Measurements from ENCODE around the gene FNDC3B. TPM values are rescaled to one million over a fixed set of nuclear protein-coding genes. Genes with fewer than 3 reads are reported as not detected.

Gene FNDC3B
- total and polyA plus RNA-seq, 5 donors from 2014 or later, result 6.8 to 31.8 (median 11.7) TPM

DNA sequence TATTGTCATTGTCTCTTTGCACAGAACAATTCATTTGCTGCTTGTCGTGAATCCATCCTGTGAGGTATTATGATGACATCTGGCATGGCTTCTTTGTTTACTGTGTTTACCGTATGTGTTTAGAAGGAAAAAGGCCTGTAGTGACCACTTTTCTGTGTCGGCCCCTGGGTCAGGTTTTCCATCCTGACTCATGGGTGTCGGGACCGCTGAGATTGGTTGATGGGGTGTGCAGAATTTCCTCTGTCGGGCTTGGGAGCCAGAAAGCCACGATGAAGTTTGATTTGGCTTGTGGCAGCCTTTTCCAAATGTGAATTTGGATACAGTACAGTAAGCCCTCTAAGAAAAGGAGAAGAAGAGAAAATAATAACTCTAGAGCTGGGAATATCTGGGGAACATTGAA, 113.5 kb downstream of the FNDC3B start:
- H3K4me3 Mint-ChIP-seq, result peak overlapping the region in 1 of 4 donors; percentile 71

DNA sequence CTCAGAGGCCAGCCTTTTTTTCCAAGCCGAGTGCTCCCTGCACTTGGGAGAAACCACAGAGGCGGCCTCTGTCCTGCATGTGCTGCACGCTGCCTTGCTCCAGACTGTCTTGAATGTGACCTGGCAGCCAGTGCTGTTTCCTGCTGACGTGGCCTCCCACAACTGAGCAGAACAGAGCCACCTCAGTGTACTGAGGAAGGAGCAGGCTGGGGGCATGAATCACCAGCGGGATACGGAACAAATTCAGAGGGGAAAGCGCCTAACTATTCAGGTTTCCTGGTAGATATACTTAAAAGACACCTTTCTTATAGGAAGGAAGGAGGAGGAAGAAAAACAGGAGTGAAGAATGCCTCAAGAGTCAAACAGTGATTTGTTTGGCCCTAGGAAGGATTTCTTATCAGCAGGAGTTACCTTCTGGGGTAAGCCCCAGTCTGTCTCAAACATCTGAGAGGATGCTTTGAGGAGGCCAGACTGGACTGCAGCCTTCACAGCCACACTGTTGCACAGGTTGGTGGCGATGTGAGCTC, 114.0 kb downstream of the FNDC3B start:
- Mint-ChIP-seq H3K36me3 (peaks cover 3% of the 10 kb centered on the region), H3K4me3 (peak overlapping the region; percentile 6 to 71 (median 30)), H3K27me3 (no peaks in the 10 kb centered on the region), H3K4me1 (peaks cover 25 to 37% (median 28%) of the 10 kb centered on the region in 4 donors), H3K27ac (peak overlapping the region in 2 of 3 donors; percentile 30 to 51), H3K9me3 (peaks cover 0 to 2% (median 0%) of the 10 kb centered on the region in 7 donors)
- peaks cover 9% of the 10 kb centered on the region for H3K4me1 ChIP-seq (ENCODE audit: control insufficient read depth, insufficient read depth, low read length, poor library complexity, severe bottlenecking)
- DNase-seq (peak in 1 of 3 donors; percentile 68), ATAC-seq (ENCODE audit: low read depth in 2 of 2) (peak; percentile 84 to 88)
- no peaks in the 10 kb centered on the region for H3K36me3 ChIP-seq (ENCODE audit: control insufficient read depth, insufficient read depth, low read length)
- H3K27ac ChIP-seq (ENCODE audit: insufficient read depth, low read length, poor library complexity, severe bottlenecking), result no peak overlapping the region
- no peaks in the 10 kb centered on the region for H3K9me3 ChIP-seq (ENCODE audit: control insufficient read depth in 2 of 2, low read length in 2 of 2)
- H3K27me3 ChIP-seq (ENCODE audit: control insufficient read depth, insufficient read depth, low read length), result no peaks in the 10 kb centered on the region
- no peak overlapping the region for H3K4me3 ChIP-seq (ENCODE audit: low read depth, low read length)

More for the DNA sequence above, 113.5 kb downstream of the FNDC3B start:
- H3K9me3 Mint-ChIP-seq, result peaks cover 0 to 2% (median 0%) of the 10 kb centered on the region in 7 donors
- ATAC-seq (ENCODE audit: low read depth in 2 of 2) (no peak), DNase-seq (no peak)
- H3K36me3 Mint-ChIP-seq, result peaks cover 3% of the 10 kb centered on the region
- H3K9me3 ChIP-seq (ENCODE audit: control insufficient read depth in 2 of 2, low read length in 2 of 2), result no peaks in the 10 kb centered on the region
- H3K36me3 ChIP-seq (ENCODE audit: control insufficient read depth, insufficient read depth, low read length), result no peaks in the 10 kb centered on the region
- H3K27ac ChIP-seq (ENCODE audit: insufficient read depth, low read length, poor library complexity, severe bottlenecking), result no peak overlapping the region
- H3K27me3 Mint-ChIP-seq, result no peaks in the 10 kb centered on the region
- peak overlapping the region in 2 of 3 donors; percentile 30 to 51 for H3K27ac Mint-ChIP-seq
- H3K4me3 ChIP-seq (ENCODE audit: low read depth, low read length), result no peak overlapping the region
- H3K4me1 Mint-ChIP-seq, result peaks cover 21 to 39% (median 28%) of the 10 kb centered on the region in 4 donors
- no peaks in the 10 kb centered on the region for H3K27me3 ChIP-seq (ENCODE audit: control insufficient read depth, insufficient read depth, low read length)
- H3K4me1 ChIP-seq (ENCODE audit: control insufficient read depth, insufficient read depth, low read length, poor library complexity, severe bottlenecking), result peaks cover 9% of the 10 kb centered on the region

DNA sequence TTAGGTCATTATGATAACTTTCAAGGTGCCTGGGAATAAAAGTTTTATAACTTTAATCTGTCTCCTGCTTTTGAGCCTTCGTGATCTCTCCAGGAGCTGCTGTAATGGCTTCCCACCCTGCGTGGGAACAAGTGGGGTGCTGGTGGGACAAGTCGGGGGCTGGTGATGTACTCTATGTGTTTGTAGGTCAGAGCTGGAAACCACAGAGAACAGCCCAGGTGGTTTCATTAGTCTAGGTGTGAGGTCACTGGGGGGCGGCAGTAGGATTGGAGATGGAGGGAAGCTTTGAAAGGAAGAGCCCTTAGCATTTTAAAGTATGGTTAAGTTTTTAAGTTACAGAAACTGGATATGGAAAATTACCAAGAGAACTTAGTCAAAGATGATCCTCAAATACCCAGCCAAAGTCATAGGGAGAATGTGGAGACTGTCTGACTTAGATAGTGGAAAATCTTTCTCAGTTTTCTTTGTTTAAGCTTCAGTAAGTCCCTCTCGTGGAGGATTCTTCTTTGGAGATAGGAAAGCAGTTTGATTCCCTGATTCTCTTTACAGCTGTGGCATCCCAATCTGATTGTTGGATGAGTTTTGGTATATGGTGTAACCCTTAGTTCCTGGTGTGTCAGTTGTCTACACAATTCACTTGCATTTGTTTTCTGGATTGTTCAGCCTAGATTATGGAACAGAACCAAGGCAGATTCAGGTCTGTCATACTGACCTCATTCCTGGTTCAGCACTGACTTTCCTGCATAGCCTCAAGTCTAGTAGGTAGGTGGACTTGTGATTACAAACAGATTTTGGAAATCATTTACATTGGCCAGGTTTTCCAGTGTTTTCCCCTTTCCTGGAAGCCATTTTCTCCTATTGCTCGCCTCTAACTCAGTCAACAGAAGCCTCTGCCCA, 115.6 kb downstream of the FNDC3B start:
- ATAC-seq (ENCODE audit: low read depth in 2 of 2) (no peak), DNase-seq (no peak)
- Mint-ChIP-seq H3K4me1 (peaks cover 24 to 34% (median 30%) of the 10 kb centered on the region in 4 donors), H3K9me3 (peaks cover 0 to 2% (median 0%) of the 10 kb centered on the region in 7 donors), H3K27ac (peak overlapping the region in 1 of 3 donors; percentile 29), H3K36me3 (peaks cover 3% of the 10 kb centered on the region), H3K27me3 (no peaks in the 10 kb centered on the region), H3K4me3 (no peak overlapping the region)
- H3K27me3 ChIP-seq (ENCODE audit: control insufficient read depth, insufficient read depth, low read length), result no peaks in the 10 kb centered on the region
- no peak overlapping the region for H3K27ac ChIP-seq (ENCODE audit: insufficient read depth, low read length, poor library complexity, severe bottlenecking)
- H3K4me1 ChIP-seq (ENCODE audit: control insufficient read depth, insufficient read depth, low read length, poor library complexity, severe bottlenecking), result peaks cover 9% of the 10 kb centered on the region
- no peaks in the 10 kb centered on the region for H3K9me3 ChIP-seq (ENCODE audit: control insufficient read depth in 2 of 2, low read length in 2 of 2)
- H3K36me3 ChIP-seq (ENCODE audit: control insufficient read depth, insufficient read depth, low read length), result no peaks in the 10 kb centered on the region
- H3K4me3 ChIP-seq (ENCODE audit: low read depth, low read length), result no peak overlapping the region

DNA sequence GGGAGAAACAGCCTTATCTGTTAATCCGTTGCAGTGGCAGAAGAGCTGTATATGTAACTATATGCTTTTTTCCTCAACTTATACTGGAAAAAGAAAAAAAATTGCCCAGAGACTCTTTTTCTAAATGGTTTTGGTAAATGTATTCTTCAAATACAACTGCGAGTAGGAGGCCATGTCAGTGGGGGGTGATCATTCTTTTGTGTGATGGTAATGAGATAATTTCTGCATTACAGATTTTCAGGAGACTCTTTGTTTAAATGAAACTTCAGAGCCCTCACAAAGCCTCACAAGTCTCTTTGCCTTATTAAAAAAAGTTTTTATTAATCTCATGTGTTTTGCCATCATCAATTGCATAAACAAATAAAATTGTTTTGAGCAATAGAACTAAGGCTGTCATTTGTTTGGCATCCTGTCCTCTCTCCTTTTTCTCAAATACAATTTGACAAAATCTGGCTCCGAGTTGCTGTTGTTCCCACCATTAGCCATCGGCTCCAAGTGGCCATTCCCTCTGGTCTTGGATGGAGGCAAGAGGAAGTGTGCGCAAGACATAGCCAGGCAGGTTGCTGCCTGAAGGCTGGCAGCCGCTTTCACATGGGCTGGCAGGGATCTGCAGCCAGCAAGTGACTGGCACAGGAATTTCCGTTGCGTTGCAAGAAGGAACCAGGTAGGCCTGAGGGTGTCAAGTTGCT, 116.7 kb downstream of the FNDC3B start:
- Histone ChIP-seq H3K27ac (ENCODE audit: insufficient read depth, low read length, poor library complexity, severe bottlenecking) (no peak overlapping the region), H3K4me1 (ENCODE audit: control insufficient read depth, insufficient read depth, low read length, poor library complexity, severe bottlenecking) (peaks cover 9% of the 10 kb centered on the region), H3K36me3 (ENCODE audit: control insufficient read depth, insufficient read depth, low read length) (no peaks in the 10 kb centered on the region), H3K4me3 (ENCODE audit: low read depth, low read length) (no peak overlapping the region), H3K9me3 (ENCODE audit: control insufficient read depth in 2 of 2, low read length in 2 of 2) (no peaks in the 10 kb centered on the region), H3K27me3 (ENCODE audit: control insufficient read depth, insufficient read depth, low read length) (no peaks in the 10 kb centered on the region)
- Mint-ChIP-seq H3K27ac (peak overlapping the region in 1 of 3 donors; percentile 45), H3K27me3 (no peaks in the 10 kb centered on the region), H3K4me1 (peaks cover 24 to 32% (median 31%) of the 10 kb centered on the region in 4 donors), H3K36me3 (peaks cover 3% of the 10 kb centered on the region), H3K4me3 (no peak overlapping the region), H3K9me3 (peaks cover 0 to 2% (median 0%) of the 10 kb centered on the region in 7 donors)
- ATAC-seq (ENCODE audit: low read depth in 2 of 2), result no peak
- no peak for DNase-seq

- H3K9me3 ChIP-seq (ENCODE audit: control insufficient read depth in 2 of 2, low read length in 2 of 2), result no peaks in the 10 kb centered on the region
- Mint-ChIP-seq H3K36me3 (peaks cover 3% of the 10 kb centered on the region), H3K9me3 (peaks cover 0 to 2% (median 0%) of the 10 kb centered on the region in 7 donors), H3K4me3 (no peak overlapping the region), H3K27me3 (no peaks in the 10 kb centered on the region), H3K27ac (peak overlapping the region in 1 of 3 donors; percentile 45), H3K4me1 (peaks cover 24 to 35% (median 31%) of the 10 kb centered on the region in 4 donors)
- H3K4me1 ChIP-seq (ENCODE audit: control insufficient read depth, insufficient read depth, low read length, poor library complexity, severe bottlenecking), result peaks cover 9% of the 10 kb centered on the region
- DNase-seq, result no peak
- no peak overlapping the region for H3K4me3 ChIP-seq (ENCODE audit: low read depth, low read length)
- H3K36me3 ChIP-seq (ENCODE audit: control insufficient read depth, insufficient read depth, low read length), result no peaks in the 10 kb centered on the region
- no peak for ATAC-seq (ENCODE audit: low read depth in 2 of 2)
- H3K27me3 ChIP-seq (ENCODE audit: control insufficient read depth, insufficient read depth, low read length), result no peaks in the 10 kb centered on the region
- H3K27ac ChIP-seq (ENCODE audit: insufficient read depth, low read length, poor library complexity, severe bottlenecking), result no peak overlapping the region
Measured at GRCh38 chr3:172156586-172156955, 117.2 kb downstream of the FNDC3B start.

GRCh38 chr3:172157564-172158258, 118.3 kb downstream of the FNDC3B start:
- no peak overlapping the region for H3K4me3 ChIP-seq (ENCODE audit: low read depth, low read length)
- Mint-ChIP-seq H3K9me3 (peaks cover 0 to 2% (median 0%) of the 10 kb centered on the region in 7 donors), H3K4me1 (peaks cover 24 to 33% (median 29%) of the 10 kb centered on the region in 4 donors), H3K36me3 (peaks cover 3% of the 10 kb centered on the region), H3K27ac (no peak overlapping the region), H3K27me3 (no peaks in the 10 kb centered on the region), H3K4me3 (no peak overlapping the region)
- no peak overlapping the region for H3K27ac ChIP-seq (ENCODE audit: insufficient read depth, low read length, poor library complexity, severe bottlenecking)
- no peaks in the 10 kb centered on the region for H3K27me3 ChIP-seq (ENCODE audit: control insufficient read depth, insufficient read depth, low read length)
- DNase-seq (no peak), ATAC-seq (ENCODE audit: low read depth in 2 of 2) (no peak)
- no peaks in the 10 kb centered on the region for H3K9me3 ChIP-seq (ENCODE audit: control insufficient read depth in 2 of 2, low read length in 2 of 2)
- peaks cover 9% of the 10 kb centered on the region for H3K4me1 ChIP-seq (ENCODE audit: control insufficient read depth, insufficient read depth, low read length, poor library complexity, severe bottlenecking)
- H3K36me3 ChIP-seq (ENCODE audit: control insufficient read depth, insufficient read depth, low read length), result no peaks in the 10 kb centered on the region

DNA sequence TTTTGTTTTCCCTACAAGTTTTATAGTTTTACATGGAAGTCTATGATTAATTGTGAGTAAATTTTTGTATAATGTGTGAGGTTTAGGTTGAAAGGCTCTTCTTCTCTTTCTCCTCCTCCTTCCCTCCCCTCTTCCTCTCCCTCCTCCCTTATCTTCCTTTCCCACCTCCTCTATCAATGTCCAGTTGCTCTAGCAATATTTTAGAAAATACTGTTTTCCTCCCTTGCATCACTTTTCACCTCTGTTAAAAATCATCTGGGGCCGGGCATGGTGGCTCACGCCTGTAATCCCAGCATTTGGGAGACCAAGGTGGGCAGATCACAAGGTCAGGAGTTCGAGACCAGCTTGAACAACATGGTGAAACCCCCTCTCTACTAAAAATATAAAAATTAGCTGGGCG, 119.4 kb downstream of the FNDC3B start:
- ATAC-seq (ENCODE audit: low read depth in 2 of 2), result no peak
- H3K27ac ChIP-seq (ENCODE audit: insufficient read depth, low read length, poor library complexity, severe bottlenecking), result no peak overlapping the region
- no peak overlapping the region for H3K27ac Mint-ChIP-seq

More for the DNA sequence above, 119.4 kb downstream of the FNDC3B start:
- Mint-ChIP-seq H3K4me3 (no peak overlapping the region), H3K27me3 (no peaks in the 10 kb centered on the region), H3K4me1 (peaks cover 16 to 24% (median 21%) of the 10 kb centered on the region in 4 donors), H3K36me3 (peaks cover 3% of the 10 kb centered on the region), H3K9me3 (peaks cover 0 to 2% (median 0%) of the 10 kb centered on the region in 7 donors)
- Histone ChIP-seq H3K9me3 (ENCODE audit: control insufficient read depth in 2 of 2, low read length in 2 of 2) (no peaks in the 10 kb centered on the region), H3K4me1 (ENCODE audit: control insufficient read depth, insufficient read depth, low read length, poor library complexity, severe bottlenecking) (no peaks in the 10 kb centered on the region), H3K27me3 (ENCODE audit: control insufficient read depth, insufficient read depth, low read length) (no peaks in the 10 kb centered on the region), H3K4me3 (ENCODE audit: low read depth, low read length) (no peak overlapping the region), H3K36me3 (ENCODE audit: control insufficient read depth, insufficient read depth, low read length) (no peaks in the 10 kb centered on the region)
- DNase-seq, result no peak
